ENCODE results near the gene ACP3. TPM values are rescaled to one million over a fixed set of nuclear protein-coding genes. Genes with fewer than 3 reads are reported as not detected.
"Not testable (repeated sequence)": the region's sequence is repeated elsewhere in the genome, so short reads cannot be mapped to it uniquely, and the experiment has no call there.

Gene ACP3
- total and polyA plus RNA-seq, 2 of the 13 experiments (the other 11 are each of a cell fraction or from before 2014, with no cell fraction given), result not detected

GRCh38 chr3:132368515-132368914, 51.3 kb downstream of the ACP3 start (continued):
- TF ChIP-seq PATZ1 (CRISPR knock-in tag; IDR thresholded peaks at IDR 0.05), result no peak

- no TSS peak for BruUV-seq (replicated peaks)
- ATAC-seq (no peak), DNase-seq (ENCODE audit: low spot score) (no peak), FAIRE-seq (no peak)
- intact Hi-C loops (cut with micrococcal nuclease; ENCODE audit: unreplicated experiment) (no loop called here), in situ Hi-C loops (cut with HindIII; ENCODE audit: extremely low pct_ligation_motif_present, low pct_unique_long_range_greater_than_20kb) (no loop called here)
- no peaks in the 10 kb centered on the region for H3K27me3 ChIP-seq (ENCODE audit: control insufficient read depth in 1 of 2, insufficient read depth in 2 of 2, low read length in 2 of 2)
- no peak overlapping the region for H3K4me3 ChIP-seq (replicated peaks in 1 of 3; ENCODE audit: insufficient read depth in 1 of 3, low read depth in 2 of 3, low read length in 3 of 3)
- H3K9ac ChIP-seq (ENCODE audit: insufficient read depth, low read depth, low read length), result no peak overlapping the region
- ChIA-PET POLR2A (no interaction called here), CTCF (ENCODE audit: low intra/inter-chr PET ratio, low total read pairs) (no interaction called here)
- H3K79me2 ChIP-seq (ENCODE audit: insufficient read depth, low read length), result no peaks in the 10 kb centered on the region
- no peaks in the 10 kb centered on the region for H3K36me3 ChIP-seq (replicated peaks in 1 of 2; ENCODE audit: control insufficient read depth in 1 of 2, insufficient read depth in 2 of 2, low read length in 2 of 2)
- H3K4me1 ChIP-seq (ENCODE audit: insufficient read depth, low read length), result no peaks in the 10 kb centered on the region
- no peaks in the 10 kb centered on the region for H4K20me1 ChIP-seq (ENCODE audit: insufficient read depth, low read length)
- H3K9me3 ChIP-seq (ENCODE audit: low read length), result no peaks in the 10 kb centered on the region
- TF ChIP-seq ZFP1 (CRISPR knock-in tag; IDR thresholded peaks at IDR 0.05) (no peak), STAT6 (CRISPR knock-in tag; IDR thresholded peaks at IDR 0.05; ENCODE audit: borderline replicate concordance) (no peak), TOPORS (CRISPR knock-in tag; IDR thresholded peaks at IDR 0.05) (no peak)
- no peak overlapping the region for H3K27ac ChIP-seq (ENCODE audit: extremely low read length, insufficient read depth, low read length)
- H3K4me2 ChIP-seq (ENCODE audit: low read depth, low read length), result no peak overlapping the region
- H2AFZ ChIP-seq (ENCODE audit: low read length), result no peak overlapping the region
Measured at GRCh38 chr3:132368962-132369361, 51.8 kb downstream of the ACP3 start.

- DNase-seq (ENCODE audit: low spot score); H3K36me3 ChIP-seq (replicated peaks in 1 of 2; ENCODE audit: control insufficient read depth in 1 of 2, insufficient read depth in 2 of 2, low read length in 2 of 2); POLR2A ChIA-PET; ATAC-seq; H2AFZ ChIP-seq (ENCODE audit: low read length); H3K4me3 ChIP-seq (replicated peaks in 1 of 3; ENCODE audit: insufficient read depth in 1 of 3, low read depth in 2 of 3, low read length in 3 of 3); CTCF ChIA-PET (ENCODE audit: low intra/inter-chr PET ratio, low total read pairs); H3K27me3 ChIP-seq (ENCODE audit: control insufficient read depth in 1 of 2, insufficient read depth in 2 of 2, low read length in 2 of 2); H3K4me1 ChIP-seq (ENCODE audit: insufficient read depth, low read length); FAIRE-seq; H3K27ac ChIP-seq (ENCODE audit: extremely low read length, insufficient read depth, low read length); BruUV-seq (replicated peaks); H3K79me2 ChIP-seq (ENCODE audit: insufficient read depth, low read length); H4K20me1 ChIP-seq (ENCODE audit: insufficient read depth, low read length); H3K9ac ChIP-seq (ENCODE audit: insufficient read depth, low read depth, low read length); intact Hi-C loops (cut with micrococcal nuclease; ENCODE audit: unreplicated experiment); H3K9me3 ChIP-seq (ENCODE audit: low read length); in situ Hi-C loops (cut with HindIII; ENCODE audit: extremely low pct_ligation_motif_present, low pct_unique_long_range_greater_than_20kb); H3K4me2 ChIP-seq (ENCODE audit: low read depth, low read length): not testable (repeated sequence)
- 92% methylated on average over 20 of the region's 25 CpGs for WGBS (ENCODE audit: low lambda C conversion rate)
Measured at GRCh38 chr3:132376945-132377354, 59.7 kb downstream of the ACP3 start.

Data from HepG2 (cell line).